Retina (tissue), 1 donor: ENCODE data around the gene GALNT5.
"Not testable (repeated sequence)": the region's sequence is repeated elsewhere in the genome, so short reads cannot be mapped to it uniquely, and the experiment has no call there.

ENCODE experiments used
- DNase-seq: peaks from one replicate; pipeline ENCODE4 v3.0.0-alpha.2; 2016

Gene GALNT5

GRCh38 chr2:157329524-157329923 is 72.0 kb downstream of the GALNT5 start:
- DNase-seq = no peak

- DNase-seq = no peak
These were observed 76.0 kb downstream of the GALNT5 start for GRCh38 chr2:157333304-157334047.

GRCh38 chr2:157334335-157334734 is 76.8 kb downstream of the GALNT5 start:
- no peak for DNase-seq

GRCh38 chr2:157334797-157335196 is 77.3 kb downstream of the GALNT5 start:
- DNase-seq = no peak

GRCh38 chr2:157336137-157337010 is 78.9 kb downstream of the GALNT5 start:
- no peak for DNase-seq

- no peak for DNase-seq
These were observed 80.5 kb downstream of the GALNT5 start for GRCh38 chr2:157337978-157338377.

- no peak for DNase-seq
These were observed 82.6 kb downstream of the GALNT5 start for GRCh38 chr2:157339965-157340655.

GRCh38 chr2:157341381-157341780 is 83.9 kb downstream of the GALNT5 start:
- not testable (repeated sequence) for DNase-seq

- no peak for DNase-seq
These were observed 88.3 kb downstream of the GALNT5 start for GRCh38 chr2:157345647-157346389.

GRCh38 chr2:157348291-157348921 is 90.9 kb downstream of the GALNT5 start:
- DNase-seq = no peak

- DNase-seq = no peak
These were observed 92.5 kb downstream of the GALNT5 start for GRCh38 chr2:157349949-157350515.

- no peak for DNase-seq
These were observed 98.1 kb downstream of the GALNT5 start for GRCh38 chr2:157355618-157356017.

- no peak for DNase-seq
These were observed 102.1 kb downstream of the GALNT5 start for GRCh38 chr2:157359628-157360027.

- no peak for DNase-seq
These were observed 104.0 kb downstream of the GALNT5 start for GRCh38 chr2:157361526-157361925.

- no peak for DNase-seq
These were observed 105.1 kb downstream of the GALNT5 start for GRCh38 chr2:157362627-157363026.

GRCh38 chr2:157363612-157364101 is 106.2 kb downstream of the GALNT5 start:
- no peak for DNase-seq
